GM19351 (cell line): ENCODE results near the gene OLFM1.
"Not testable (repeated sequence)": the region's sequence is repeated elsewhere in the genome, so short reads cannot be mapped to it uniquely, and the experiment has no call there.

ENCODE experiments used
- ATAC-seq: cut with Tn5 transposase; IDR thresholded peaks from one replicate; pipeline ENCODE4 v1.9.1; 2021; ENCODE audit warnings: mild to moderate bottlenecking, moderate library complexity; ENCODE audit not compliant: unreplicated experiment

The OLFM1 gene

DNA sequence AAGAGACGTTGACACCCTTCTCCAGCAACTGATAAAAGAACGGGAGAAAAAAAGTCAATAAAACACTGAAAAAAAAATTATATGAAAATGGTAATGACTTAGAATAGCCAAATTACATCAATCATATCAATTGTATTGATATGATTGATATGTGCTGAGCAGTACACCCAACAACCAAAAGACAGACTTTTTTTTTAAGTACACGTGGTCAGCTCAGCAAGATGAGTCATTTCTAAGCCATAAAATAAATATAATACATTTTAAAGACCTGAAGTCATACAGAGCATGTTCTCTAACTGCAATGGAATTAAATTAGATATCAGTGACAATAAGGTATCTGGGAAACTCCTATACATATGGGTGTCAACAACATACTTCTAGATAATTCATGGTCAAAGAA, 30.9 kb upstream of the OLFM1 start:
- ATAC-seq = no peak

DNA sequence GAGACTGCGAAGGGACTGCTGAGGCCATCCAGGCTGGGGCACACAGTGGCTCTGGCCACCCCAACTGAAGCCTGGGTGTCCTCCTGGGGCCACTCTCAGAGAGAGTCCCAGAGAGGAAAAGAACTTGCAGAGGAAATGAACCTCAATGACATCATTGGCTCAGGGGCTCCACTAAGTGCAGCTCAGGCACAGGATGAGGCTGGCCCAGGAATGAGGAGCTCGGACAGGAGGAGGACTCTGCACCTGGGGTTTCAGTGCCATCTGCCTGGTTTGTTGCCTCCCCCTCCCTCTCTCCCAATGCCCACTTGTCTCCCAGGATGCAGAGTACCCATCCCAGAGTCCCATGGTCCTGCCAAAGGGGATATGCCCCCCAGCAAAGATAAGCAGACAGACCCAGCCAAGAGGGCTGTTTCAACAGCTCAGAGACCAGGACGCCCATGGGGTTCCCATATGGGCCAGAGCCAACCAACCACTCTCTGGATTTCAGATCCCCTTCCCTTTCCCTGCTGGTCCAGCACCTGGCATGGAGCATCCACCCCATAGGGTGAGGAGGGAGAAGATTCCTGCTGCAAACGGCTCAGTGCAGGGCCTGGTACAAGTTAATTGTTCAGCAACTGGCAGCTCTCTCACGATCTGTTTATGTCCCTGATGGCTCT, 26.9 kb upstream of the OLFM1 start:
- no peak for ATAC-seq

DNA sequence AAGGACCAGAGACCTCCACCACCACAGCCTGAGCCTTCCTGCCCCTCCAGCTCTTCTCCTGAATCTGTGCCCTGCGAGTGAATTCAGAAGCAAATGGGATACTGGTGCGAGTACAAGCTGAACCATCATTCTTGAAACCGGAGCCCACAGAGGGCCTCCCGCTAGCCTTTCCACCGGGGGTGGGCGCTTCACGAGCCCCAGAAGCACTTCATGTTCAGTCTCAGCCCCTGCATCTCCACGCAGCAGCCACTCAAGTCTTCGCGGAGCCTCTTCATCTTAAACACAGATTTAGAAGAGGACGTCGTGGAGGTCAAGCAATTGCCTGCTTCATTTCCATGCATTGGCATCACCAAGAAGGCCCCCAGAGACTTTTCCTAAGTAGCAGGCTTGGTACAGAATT, 26.0 kb upstream of the OLFM1 start:
- no peak for ATAC-seq

DNA sequence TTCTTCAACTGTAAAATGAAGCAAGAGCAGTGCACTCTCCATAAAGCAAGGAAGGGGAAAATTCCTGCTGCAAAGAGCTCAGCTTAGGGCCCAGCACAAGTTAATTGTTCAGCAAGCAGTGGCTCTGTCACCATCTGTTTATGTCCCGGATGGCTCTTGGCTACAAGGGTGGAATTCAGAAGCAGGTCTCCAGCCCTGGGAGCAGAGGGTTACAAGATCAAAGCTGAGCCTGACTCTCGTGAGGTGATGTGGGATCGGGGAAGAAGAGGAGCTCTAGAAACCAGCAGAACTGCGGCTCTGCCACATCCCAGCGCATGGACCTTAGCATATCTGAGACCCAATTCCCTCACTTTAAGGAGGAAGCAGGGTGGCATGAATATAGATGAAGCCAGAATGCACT, 25.2 kb upstream of the OLFM1 start:
- ATAC-seq = no peak

DNA sequence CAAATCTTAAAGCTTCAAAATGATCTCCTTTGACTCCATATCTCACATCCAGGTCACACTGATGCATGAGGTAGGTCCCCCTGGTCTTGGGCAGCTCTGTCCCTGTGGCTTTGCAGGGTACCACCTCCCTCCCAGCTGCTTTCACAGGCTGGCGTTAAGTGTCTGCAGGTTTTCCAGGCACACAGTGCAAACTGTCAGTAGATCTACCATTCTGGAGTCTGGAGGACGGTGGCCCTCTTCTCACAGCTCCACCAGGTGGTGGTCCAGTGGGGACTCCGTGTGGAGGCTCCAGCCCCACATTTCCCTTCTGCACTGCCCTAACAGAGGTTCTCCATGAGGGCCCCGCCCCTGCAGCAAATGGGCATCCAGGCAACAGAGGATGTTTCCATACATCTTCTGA, 24.0 kb upstream of the OLFM1 start:
- not testable (repeated sequence) for ATAC-seq

DNA sequence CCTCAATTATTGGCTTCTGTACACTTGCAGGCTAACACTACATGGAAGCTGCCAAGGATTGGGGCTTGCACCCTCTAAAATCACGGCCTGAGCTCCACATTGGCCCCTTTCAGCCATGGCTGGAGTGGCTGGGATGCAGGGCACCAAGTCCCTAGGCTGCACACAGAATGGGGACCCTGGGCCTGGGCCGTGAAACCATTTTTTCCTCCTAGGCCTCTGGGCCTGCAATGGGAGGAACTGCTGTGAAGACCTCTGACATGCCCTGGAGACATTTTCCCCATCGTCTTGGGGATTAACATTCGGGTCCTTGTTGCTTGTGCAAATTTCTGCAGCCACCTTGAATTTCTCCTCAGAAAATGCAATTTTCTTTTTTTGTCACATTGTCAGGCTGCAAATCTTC, 23.6 kb upstream of the OLFM1 start:
- not testable (repeated sequence) for ATAC-seq

DNA sequence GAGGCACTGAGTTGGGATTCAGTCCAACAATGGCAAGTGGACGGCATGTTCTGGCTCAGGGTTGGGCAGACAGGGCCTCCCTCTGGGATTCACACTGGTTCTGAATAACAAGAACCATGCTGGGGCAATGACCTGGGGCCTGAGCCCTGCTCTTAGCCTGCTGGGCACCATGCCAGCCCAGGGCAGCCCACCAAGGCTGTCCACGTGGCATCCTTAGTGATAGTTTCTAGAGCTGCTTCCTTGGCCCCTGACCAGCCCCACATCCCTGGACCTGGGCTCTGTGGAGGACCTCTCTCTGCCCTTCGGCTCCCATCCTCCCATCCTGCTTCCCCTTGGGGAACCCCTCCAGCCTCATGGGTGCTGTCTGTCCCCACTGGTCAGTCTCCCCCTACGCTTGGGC, 22.3 kb upstream of the OLFM1 start:
- ATAC-seq = no peak

DNA sequence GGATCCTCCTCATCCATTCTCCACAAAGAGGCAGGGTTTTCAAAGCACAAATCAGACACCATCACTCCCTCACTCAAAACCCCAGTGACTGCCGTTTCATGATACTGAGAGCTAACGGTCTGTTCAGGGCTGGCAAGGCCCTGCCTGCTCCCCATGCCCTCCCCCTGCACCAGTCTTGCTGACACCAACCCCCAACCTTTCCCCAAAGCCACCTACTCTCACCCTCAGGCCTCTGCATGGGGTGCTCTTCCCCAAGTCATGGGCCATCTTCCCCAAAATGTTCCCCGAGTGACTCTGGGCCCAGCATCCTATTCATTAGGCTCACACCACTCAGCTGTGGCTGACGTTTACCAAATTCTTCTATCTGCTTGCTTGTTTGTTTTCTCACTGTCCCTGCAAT, 21.7 kb upstream of the OLFM1 start:
- ATAC-seq = no peak

DNA sequence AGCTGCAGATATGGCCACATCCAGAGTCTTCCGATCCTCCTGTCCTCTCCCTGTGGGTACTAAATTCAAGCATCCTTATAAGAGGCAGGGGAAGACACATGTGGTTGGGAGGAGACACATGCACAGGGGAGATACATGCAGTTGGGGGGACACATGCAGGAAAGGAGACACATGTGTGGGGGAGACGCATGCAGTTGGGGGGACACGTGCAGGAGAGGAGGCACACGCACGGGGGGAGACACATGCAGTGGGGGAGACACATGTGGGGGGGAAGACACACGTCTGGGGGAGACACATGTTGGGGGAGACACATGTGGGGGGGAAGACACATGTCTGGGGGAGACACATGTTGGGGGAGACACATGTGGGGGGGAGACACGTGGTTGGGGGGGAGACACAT, 21.2 kb upstream of the OLFM1 start:
- ATAC-seq = no peak

DNA sequence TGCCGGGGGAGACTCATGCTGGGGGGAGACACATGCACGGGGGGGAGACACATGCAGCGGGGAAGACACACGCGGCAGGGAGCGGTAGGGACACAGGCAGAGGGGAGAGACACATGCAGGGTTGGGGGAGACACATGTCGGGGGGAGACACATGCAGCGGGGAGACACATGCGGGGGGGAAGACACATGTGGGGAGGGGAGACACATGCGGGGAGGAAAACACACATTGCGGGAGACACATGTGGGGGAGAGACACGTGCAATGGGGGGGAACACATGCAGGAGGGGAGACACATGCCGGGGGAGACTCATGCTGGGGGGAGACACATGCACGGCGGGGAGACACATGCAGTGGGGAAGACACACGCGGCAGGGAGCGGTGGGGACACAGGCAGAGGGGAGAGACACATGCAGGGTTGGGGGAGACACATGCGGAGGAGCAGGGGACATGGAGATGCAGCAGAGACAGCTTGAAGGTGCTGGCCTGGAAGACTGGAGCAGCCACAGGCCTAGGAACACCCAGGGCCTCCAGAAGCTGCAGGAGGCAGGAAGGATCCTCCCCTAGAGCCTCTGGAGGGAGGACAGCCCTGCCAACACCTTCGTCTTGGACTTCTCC, 20.3 kb upstream of the OLFM1 start:
- ATAC-seq = no peak

DNA sequence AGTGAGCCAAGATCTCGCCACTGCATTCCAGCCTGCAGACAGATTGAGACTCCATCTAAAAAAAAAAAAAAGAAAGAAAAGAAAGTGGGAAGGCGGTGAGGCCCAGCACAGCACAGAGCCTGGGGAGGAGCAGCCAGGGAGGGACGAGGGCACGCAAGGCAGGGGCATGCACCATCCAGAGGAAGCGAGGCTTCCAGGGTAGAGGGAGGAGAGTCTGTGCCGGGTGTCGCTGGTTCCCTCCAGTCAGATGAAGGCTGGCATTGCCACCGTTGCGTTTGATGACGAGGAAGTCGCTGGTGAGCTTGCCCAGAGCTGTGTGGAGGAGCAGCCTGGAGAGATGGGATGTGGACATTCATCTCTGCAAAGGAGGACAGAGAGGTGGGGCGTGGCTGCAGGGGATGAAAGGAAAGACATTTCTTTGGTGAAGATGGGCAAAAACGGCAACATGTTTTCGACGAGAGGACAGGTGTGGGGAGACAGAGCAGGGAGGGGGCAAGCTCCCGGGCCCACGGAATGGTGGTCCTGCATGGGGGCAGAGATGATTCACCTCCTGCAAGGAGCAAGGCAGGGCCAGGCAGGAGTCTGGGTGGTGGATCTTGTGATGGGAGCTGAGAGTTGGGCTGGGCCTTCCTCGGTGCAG, 18.6 kb upstream of the OLFM1 start:
- ATAC-seq = no peak

DNA sequence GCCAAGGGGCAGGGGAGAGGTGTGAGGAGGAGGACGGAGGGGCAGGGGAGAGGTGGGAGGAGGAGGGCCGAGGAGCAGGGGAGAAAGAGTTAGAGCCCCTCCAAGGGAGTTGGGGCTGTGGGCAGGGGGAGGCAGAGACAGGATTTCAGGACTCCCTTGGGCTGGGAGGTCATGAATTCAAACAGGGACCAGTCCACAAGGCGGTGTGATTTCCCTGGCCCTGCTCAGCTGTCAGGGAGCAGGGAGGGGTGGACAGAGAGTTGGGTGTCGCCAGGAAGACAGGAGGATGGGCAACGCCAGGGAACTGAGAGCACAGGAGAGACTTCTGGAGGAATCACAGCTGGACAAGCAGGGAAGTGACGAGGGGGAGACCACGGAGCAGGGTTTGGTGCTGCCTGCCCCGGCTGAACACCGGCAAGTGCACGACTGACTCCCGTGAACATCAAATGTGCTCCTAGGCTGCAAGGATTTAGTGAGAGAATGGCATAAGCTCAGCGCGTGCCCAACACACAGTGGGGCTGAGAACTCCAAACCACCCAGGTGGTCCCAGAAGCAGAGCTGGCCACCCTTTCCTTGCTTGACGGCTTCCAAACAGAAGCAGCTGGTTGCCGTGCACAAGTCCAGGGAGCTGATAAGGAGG, 17.8 kb upstream of the OLFM1 start:
- ATAC-seq = no peak

DNA sequence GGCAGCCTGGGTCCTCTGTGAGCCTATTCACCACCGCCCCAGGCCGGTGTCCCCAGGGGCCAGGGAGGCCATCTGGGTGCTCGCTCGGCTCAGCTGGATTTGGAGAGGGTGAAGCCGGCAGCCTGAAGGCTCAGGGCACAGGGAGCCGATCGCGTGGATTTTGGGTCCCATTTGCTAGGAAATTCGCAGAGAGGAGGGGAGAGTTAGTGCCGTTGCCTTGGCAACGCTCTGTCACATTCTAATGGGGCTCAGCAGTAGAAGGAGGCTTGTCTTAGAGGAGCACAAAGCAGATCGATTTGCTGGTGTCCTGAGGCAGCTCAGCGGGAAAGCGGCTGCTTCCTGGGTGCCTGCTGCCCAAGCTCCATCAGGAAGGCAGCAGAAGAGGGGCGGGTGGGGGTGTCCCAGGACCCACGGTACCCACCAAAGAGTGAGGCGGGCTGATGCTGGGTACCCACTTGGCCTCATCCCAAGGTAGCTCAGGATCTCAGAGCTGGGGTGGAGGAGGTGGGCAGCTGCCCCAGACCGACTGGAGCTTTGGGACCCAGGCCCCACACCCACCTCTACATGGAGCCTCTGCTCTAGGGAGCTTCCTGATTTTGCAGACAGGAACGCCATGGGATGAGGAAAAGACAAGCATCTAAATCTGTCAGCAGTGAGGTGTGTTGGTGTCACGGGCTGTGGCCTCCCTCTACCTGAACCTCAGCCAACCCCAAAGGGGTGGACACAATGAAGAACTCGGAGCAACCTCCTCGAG, 17.1 kb upstream of the OLFM1 start:
- ATAC-seq = no peak

DNA sequence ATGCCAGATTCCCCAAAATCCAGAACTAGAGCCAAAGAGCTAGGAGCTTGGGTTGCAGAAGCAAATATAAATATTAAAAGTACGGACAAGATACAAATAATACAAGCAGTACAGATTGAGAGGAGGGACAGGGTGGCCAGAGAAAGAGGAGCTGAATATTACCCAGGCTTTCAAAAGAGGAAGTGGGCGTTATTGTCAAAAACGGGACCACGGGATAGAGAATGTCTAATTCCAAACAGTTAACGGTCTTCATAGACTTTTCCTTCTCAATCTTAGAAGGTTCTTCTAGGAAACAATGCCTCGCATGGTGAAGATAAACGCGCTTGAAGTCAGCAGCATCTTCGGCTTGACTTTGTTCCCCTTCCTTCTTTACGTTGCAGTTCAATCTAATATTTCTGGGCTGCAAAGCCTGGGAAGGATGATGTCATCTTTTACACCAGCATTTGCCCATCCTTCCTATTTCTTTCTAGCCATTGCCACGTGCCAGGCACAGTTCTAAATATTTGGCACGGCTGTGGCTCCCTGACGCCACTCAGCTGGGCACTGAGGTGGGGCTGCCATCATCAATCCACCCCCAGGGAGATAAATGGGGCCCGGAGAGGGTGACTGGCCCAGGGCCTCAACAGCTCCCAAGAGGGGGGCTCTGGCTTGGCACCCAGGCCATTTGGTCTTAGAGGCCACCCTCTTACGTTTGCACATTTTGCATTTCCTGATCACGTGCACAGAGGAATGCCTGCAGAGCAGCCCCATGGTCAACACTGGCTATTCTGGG, 16.3 kb upstream of the OLFM1 start:
- no peak for ATAC-seq

DNA sequence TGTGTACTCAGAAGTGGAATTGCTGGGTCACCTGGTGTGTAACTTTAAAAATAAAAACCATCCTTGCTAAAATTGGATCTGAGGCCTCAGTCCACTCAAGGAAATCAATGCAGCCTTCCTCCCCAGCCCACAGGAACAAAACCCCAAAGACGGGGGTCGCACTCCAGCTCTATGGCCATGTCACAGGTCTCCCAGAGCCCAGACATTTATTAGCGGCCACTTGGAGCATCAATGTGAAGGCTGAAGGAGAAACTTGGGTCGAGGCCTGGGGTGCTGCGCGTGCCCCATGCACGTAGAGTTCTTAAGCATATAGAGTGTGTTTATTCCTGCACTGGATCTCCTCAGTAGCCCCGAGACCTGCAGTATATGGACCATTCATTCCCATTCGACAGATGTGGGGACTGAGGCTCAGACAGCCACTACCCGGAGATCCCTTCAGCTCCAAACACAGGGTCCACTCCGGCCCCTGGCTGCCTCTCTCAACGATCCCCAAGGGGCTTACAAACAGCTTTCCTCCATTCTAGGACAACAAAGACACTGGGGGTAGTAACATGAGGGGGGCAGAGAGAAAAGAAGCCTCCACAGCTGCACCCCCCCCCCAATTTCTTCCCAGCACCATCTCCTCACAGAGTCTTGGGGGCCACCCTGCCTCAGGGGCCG, 14.3 kb upstream of the OLFM1 start:
- ATAC-seq = no peak

DNA sequence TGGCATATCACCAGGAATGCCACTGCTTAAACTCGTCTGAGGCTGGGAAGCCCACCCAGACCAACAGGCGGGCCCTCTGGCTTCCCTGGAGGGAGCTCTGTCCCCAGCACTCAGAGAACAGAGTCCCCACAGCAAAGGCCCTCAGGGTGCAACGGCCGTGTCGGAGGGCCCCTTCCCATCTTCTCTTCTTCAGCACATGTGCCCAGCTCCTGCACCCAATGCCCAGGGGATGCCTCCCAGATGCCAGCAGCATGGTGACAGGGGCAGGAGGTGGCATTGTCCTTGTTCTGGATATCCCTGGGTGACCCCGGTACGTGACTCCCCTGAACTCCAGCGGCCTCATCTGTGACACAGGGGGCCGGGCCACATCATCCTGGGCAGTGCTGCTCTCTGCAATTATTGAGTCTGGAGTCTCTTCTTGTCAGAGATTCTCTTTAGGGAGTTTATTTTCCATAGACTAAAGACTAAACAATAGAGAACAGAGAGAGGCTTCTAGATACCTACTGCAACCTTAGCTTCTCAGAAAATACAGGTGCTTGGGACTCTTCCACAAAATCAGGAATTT, 13.6 kb upstream of the OLFM1 start:
- no peak for ATAC-seq

DNA sequence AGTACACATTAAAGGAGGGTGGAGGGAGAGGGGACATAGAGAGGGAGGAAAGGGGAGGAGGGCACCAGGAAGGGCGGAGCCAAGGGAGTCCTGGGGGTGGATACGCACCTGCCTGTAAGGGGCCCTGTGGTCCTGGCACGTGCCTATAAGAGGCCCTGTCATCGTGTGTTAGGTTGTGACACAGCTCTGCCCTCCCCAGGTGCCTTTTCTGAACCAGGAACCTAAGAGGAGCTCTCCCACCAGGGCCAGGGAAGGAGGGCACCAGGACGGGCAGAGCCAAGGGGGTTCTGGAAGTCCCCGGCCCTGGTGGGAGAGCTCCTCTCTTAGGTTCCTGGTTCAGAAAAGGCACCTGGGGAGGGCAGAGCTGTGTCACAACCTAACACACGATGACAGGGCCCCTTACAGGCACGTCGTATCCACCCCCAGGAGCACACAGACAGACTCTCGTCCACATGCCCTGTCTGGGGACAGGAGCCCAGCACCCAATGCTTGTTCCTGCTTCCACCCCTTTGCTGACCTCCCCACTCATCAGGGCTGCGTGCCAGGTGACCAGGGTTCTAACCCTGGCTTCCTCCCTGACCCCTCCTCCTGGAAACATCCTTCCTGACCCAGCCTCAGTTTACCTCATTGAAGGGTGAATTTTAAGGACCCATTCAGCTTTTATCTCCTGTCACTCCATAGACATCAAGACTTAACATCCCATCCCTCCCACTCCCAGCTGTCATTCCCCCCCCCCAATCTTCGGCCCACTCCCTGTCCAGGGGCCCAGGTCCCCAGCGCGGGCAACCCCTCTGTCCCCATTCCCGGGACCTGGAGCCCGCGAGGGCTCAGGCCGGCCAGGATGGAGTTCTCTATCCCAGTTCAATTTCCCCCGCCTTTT, 12.9 kb upstream of the OLFM1 start:
- no peak for ATAC-seq

DNA sequence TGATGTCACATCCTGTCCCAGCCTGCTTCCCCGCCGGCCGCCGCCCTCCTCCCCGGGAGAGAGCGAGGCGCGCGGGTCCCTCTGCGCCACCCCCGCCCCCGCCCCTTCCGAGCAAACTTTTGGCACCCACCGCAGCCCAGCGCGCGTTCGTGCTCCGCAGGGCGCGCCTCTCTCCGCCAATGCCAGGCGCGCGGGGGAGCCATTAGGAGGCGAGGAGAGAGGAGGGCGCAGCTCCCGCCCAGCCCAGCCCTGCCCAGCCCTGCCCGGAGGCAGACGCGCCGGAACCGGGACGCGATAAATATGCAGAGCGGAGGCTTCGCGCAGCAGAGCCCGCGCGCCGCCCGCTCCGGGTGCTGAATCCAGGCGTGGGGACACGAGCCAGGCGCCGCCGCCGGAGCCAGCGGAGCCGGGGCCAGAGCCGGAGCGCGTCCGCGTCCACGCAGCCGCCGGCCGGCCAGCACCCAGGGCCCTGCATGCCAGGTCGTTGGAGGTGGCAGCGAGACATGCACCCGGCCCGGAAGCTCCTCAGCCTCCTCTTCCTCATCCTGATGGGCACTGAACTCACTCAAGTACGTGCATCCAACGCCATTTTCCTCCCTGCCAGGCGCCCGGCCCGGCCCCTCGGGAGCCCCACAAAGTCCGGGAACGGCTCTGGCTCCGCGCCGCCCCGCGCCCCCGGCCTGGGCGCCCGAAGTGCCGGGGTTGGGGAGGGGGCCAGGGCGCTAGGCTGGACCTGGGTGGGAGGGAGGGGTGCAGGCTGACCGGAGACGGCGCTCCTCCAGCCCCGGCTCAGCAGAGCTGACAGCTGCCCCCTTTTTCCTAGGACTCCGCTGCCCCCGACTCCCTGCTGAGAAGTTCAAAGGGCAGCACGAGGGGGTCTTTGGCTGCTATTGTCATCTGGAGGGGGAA, 12.0 kb upstream of the OLFM1 start:
- no peak for ATAC-seq
